Astrocyte of the spinal cord (primary cell): ENCODE data around the gene UGT1A6.

Source experiments
- DNase-seq: peaks from one replicate; pipeline ENCODE4 v3.0.0; 2011; ENCODE audit warnings: low read depth, low spot score
- H3K4me3 ChIP-seq: 2 replicates; pipeline ENCODE4 v1.5.1; 2011; ENCODE audit warnings: low read depth, mild to moderate bottlenecking, low read length, moderate library complexity
- in situ Hi-C: cut with HindIII; loops from 2 replicates; pipeline ENCODE4 v1.10.0; 2017; ENCODE audit warnings: low sequenced_read_pairs
- TF ChIP-seq, protein P1 (sequence below): IDR thresholded peaks from 2 replicates; pipeline ENCODE4 v1.5.1; 2012; ENCODE audit warnings: low read depth, mild to moderate bottlenecking, low read length, inconsistent platforms

Gene UGT1A6

DNA sequence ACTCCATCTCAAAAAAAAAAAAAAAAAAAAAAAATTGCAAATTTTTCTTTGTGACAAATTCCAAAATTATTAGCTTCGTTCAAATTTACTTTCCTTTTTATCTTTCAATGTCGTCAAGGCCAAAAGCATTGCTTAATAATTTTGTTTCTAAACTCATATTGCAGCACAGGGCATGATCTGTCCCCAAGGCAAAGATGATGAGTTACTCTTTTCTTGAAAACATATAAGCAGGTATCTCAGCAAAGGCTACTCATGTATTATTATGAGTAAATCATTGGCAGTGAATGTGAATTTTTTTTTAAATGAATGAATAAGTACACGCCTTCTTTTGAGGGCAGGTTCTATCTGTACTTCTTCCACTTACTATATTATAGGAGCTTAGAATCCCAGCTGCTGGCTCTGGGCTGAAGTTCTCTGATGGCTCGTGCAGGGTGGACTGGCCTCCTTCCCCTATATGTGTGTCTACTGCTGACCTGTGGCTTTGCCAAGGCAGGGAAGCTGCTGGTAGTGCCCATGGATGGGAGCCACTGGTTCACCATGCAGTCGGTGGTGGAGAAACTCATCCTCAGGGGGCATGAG lies 11.1 kb upstream of the UGT1A6 start, which contains the start of gene UGT1A7:
TSS of gene UGT1A7 (plus strand) at position 381 of the 579 bp plus-strand sequence. CDS start at position 418, 37 bp downstream.
- DNase-seq: no peak
- TF ChIP-seq, protein P1, sequence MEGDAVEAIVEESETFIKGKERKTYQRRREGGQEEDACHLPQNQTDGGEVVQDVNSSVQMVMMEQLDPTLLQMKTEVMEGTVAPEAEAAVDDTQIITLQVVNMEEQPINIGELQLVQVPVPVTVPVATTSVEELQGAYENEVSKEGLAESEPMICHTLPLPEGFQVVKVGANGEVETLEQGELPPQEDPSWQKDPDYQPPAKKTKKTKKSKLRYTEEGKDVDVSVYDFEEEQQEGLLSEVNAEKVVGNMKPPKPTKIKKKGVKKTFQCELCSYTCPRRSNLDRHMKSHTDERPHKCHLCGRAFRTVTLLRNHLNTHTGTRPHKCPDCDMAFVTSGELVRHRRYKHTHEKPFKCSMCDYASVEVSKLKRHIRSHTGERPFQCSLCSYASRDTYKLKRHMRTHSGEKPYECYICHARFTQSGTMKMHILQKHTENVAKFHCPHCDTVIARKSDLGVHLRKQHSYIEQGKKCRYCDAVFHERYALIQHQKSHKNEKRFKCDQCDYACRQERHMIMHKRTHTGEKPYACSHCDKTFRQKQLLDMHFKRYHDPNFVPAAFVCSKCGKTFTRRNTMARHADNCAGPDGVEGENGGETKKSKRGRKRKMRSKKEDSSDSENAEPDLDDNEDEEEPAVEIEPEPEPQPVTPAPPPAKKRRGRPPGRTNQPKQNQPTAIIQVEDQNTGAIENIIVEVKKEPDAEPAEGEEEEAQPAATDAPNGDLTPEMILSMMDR: no peak
- H3K4me3 ChIP-seq: no peak within 1 kb of the TSS
- in situ Hi-C loops: no loop called here

DNA sequence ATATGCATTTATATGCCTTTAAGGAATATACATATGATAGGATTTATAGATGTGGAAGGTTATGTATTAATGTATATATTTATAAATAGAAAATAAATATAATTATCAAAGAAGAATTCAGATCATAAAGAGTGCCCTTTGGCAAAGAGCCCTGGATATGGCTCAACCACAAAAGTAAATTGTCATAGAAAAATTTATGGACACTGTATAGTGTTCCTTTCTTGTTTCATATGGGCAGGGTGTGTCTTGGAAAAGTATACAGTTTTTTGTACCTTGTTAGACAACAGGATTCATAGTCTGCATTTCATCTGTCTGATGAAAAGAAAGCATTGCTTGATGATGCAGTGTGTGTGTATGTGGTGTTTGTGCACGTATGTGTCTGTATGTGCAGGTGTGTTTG lies 8.1 kb upstream of the UGT1A6 start:
- TF ChIP-seq, protein P1: no peak
- DNase-seq: no peak
- in situ Hi-C loops: no loop called here
- H3K4me3 ChIP-seq: no peak overlapping the region

DNA sequence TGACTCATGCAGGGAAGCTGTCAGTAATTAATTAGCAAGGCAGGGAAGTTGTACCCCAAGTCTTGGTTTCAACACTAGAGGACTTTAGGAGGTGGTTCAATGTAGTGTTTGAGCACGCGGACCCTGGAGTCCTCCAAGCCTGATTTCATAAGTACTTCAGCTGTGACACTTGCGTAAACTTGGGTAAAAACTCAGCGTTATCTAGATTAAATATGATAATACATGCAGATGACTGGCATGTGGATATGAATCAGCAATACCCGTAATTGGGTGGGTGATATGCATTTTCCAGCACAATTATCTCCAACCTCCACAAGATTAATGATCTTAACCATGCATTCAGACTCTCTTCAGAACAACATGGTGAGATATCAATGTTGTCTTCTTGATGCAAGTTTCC lies 5.8 kb upstream of the UGT1A6 start:
- H3K4me3 ChIP-seq: no peak overlapping the region
- TF ChIP-seq, protein P1: no peak
- no peak for DNase-seq
- in situ Hi-C loops: no loop called here

DNA sequence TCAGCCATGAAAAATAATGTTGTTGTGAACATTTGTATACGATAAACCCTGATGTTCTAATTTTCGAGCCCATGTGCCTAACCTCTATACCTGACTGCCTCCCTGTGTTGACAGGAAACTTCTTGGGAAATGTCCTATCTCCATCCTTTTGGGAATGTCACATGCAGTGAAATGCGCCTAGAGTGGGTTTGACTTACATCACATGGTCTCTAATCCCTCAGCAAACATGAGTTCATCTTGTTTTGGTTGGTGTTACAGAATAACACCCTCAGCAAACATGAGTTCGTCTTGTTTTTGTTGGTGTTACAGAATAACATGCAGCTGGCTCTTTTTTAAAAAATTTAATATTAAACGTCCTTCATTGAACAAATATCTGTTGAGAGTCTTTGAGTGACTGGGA lies 4.3 kb upstream of the UGT1A6 start:
- no peak overlapping the region for H3K4me3 ChIP-seq
- in situ Hi-C loops: no loop called here
- no peak for DNase-seq
- TF ChIP-seq, protein P1: no peak

DNA sequence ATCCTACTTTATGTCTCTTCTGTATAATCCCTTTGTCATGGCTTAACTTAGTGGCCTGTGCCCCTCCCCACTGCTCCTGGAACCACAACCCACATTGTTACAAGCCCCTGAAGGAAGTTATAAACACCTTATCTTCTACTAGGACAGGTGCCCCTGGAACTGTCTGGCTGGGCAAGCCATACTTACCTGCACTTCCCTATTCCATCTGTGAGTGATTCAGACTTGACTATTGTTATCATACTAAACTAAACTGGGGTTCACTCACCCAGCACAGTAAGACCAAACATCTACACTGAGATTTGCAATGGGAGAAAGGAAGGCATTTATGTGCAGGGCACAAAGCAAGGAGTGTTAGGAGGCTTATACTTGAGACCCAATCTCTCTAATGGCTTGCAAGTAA lies 3.7 kb upstream of the UGT1A6 start:
- H3K4me3 ChIP-seq: no peak overlapping the region
- TF ChIP-seq, protein P1: no peak
- in situ Hi-C loops: no loop called here
- no peak for DNase-seq

DNA sequence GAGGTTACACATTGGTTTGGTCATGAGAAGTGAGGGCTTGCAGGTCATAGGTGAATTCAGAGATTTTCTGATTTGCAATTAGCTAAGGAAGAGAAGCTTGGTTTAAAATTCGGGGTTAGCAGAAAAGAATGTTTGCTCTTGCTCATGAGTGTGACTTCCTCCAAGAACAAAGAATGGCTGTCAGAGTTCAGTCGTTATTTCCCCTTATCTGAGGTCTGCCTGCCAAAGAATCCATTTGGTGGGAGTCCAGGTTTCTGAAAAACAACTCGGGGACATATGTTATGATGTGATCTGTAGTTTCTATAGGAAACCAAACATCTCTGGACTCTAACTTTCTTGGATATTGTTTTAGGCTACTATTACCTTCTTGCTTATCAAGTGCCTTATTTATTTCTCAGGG lies 3.2 kb upstream of the UGT1A6 start:
- DNase-seq: no peak
- TF ChIP-seq, protein P1: no peak
- no peak overlapping the region for H3K4me3 ChIP-seq
- in situ Hi-C loops: no loop called here
